Epithelial cell of esophagus (primary cell): ENCODE data around the gene FHOD3.

Source experiments
- DNase-seq: peaks from one replicate; pipeline ENCODE4 v3.0.0; 2010; ENCODE audit warnings: low read depth
- H3K4me3 ChIP-seq: 2 replicates; pipeline ENCODE4 v1.5.1; 2011; ENCODE audit warnings: mild to moderate bottlenecking, low read length, control low read depth
- CTCF ChIP-seq: IDR thresholded peaks from 2 replicates; pipeline ENCODE4 v1.5.1; 2011; ENCODE audit warnings: low read depth, mild to moderate bottlenecking, low read length, control low read depth, inconsistent platforms; ENCODE audit not compliant: insufficient read depth; ENCODE audit errors: missing control alignments

Gene FHOD3

GRCh38 chr18:36419900-36420531, 122.5 kb downstream of the FHOD3 start:
- no peak overlapping the region for H3K4me3 ChIP-seq
- TF ChIP-seq CTCF: peak; percentile 58
- peak; percentile 89 for DNase-seq

GRCh38 chr18:36420826-36421225, 123.3 kb downstream of the FHOD3 start:
- TF ChIP-seq CTCF: no peak
- DNase-seq: no peak
- no peak overlapping the region for H3K4me3 ChIP-seq

- no peak overlapping the region for H3K4me3 ChIP-seq
- DNase-seq: peak; percentile 48
- TF ChIP-seq CTCF: no peak
These were observed 127.2 kb downstream of the FHOD3 start for GRCh38 chr18:36424741-36425142.

- no peak for DNase-seq
- TF ChIP-seq CTCF: no peak
- no peak overlapping the region for H3K4me3 ChIP-seq
These were observed 129.9 kb downstream of the FHOD3 start for GRCh38 chr18:36427369-36427768.

GRCh38 chr18:36427831-36428230, 130.3 kb downstream of the FHOD3 start:
- no peak for DNase-seq
- H3K4me3 ChIP-seq: no peak overlapping the region

GRCh38 chr18:36428431-36429029, 131.0 kb downstream of the FHOD3 start:
- no peak for TF ChIP-seq CTCF
- no peak overlapping the region for H3K4me3 ChIP-seq
- no peak for DNase-seq

More at GRCh38 chr18:36427831-36428230, 130.3 kb downstream of the FHOD3 start:
- no peak for TF ChIP-seq CTCF
